Peyer's patch (tissue), 4 donors: ENCODE data around the gene JPH3.
A peak's percentile ranks its signal among the peaks of the same experiment; 100 is the strongest.

Source experiments
- POLR2A ChIP-seq, 2 donors: fragments of 450-650 bp; IDR thresholded peaks; one replicate each; pipeline ENCODE4 v1.5.1; 2017; ENCODE audit warnings: antibody characterized with exemption in 2 of 2, mild to moderate bottlenecking in 2 of 2, moderate library complexity in 2 of 2
- TF ChIP-seq, protein P1 (sequence below), 6 experiments: fragments of 450-650 bp in 4 of 6; fragments of 200-600 bp in 2 of 6; sonication (generic) in 1 of 6; IDR thresholded peaks; one replicate each; pipeline ENCODE4 v1.5.1; 2017 to 2019; ENCODE audit warnings: antibody characterized with exemption in 6 of 6, mild to moderate bottlenecking in 3 of 6, moderate library complexity in 1 of 6

DNA sequence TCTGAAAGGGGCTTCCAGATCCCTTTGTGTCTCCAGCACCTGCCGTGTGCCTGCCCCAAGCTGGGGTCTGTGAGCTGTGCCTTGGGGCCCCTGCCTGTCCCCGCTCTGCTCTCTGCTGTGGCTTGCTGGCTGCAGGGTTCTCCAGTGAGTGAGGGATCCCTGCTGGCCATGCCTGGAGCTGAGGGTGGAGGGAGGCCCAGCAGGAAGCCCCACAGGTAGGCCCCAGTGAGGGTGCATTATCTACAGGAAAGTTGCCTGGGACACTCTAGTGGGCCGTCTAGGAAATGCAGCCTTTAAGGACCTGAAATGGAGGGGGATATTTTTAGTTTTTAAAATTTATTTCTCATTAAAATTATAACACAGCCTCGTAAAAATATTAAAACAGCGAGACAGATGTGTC lies 50.9 kb downstream of the JPH3 start:
- TF ChIP-seq, protein P1, sequence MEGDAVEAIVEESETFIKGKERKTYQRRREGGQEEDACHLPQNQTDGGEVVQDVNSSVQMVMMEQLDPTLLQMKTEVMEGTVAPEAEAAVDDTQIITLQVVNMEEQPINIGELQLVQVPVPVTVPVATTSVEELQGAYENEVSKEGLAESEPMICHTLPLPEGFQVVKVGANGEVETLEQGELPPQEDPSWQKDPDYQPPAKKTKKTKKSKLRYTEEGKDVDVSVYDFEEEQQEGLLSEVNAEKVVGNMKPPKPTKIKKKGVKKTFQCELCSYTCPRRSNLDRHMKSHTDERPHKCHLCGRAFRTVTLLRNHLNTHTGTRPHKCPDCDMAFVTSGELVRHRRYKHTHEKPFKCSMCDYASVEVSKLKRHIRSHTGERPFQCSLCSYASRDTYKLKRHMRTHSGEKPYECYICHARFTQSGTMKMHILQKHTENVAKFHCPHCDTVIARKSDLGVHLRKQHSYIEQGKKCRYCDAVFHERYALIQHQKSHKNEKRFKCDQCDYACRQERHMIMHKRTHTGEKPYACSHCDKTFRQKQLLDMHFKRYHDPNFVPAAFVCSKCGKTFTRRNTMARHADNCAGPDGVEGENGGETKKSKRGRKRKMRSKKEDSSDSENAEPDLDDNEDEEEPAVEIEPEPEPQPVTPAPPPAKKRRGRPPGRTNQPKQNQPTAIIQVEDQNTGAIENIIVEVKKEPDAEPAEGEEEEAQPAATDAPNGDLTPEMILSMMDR (IDR thresholded peaks at IDR 0.05): peak in 3 of 6 experiments; percentile 4 to 24 (median 13)
- no peak for TF ChIP-seq POLR2A (IDR thresholded peaks at IDR 0.05)
